A673 (cell line): Measurements from ENCODE around the gene KBTBD13. TPM values are rescaled to one million over a fixed set of nuclear protein-coding genes. Genes with fewer than 3 reads are reported as not detected.

Experiments used
- BruUV-seq: library from RNA; stranded (reverse); fragments of 400-500 nt; replicated peaks from 2 replicates; lab custom pipeline; 2021; lab: Mats Ljungman, UMichigan
- CTCF ChIA-PET: fragments of 300-600 bp; sonication (Branson Sonifier 250); formaldehyde crosslinking; loops from one replicate; lab custom pipeline; 2022; ENCODE audit warnings: antibody characterized with exemption; lab: Charles Lee
- POLR2A ChIA-PET: fragments of 300-600 bp; sonication (Branson Sonifier 250); formaldehyde crosslinking; loops from one replicate; lab custom pipeline; 2022; ENCODE audit warnings: antibody characterized with exemption; ENCODE audit not compliant: low non-redundant PET; lab: Charles Lee
- DNase-seq: peaks from one replicate; pipeline ENCODE4 v3.0.0-alpha.2; 2015; ENCODE audit warnings: low spot score
- H3K27ac ChIP-seq: fragments of 200-600 bp; sonication (generic); 2 replicates; pipeline ENCODE4 v1.5.1; 2016; ENCODE audit warnings: mixed run types, low read depth, mild to moderate bottlenecking, mixed read lengths, antibody characterized with exemption, low read length; ENCODE audit not compliant: poor library complexity, severe bottlenecking
- H3K27me3 ChIP-seq: fragments of 200-600 bp; sonication (generic); replicated peaks from 2 replicates; pipeline ENCODE4 v1.6.1; 2017; ENCODE audit warnings: mixed run types, low read depth, mild to moderate bottlenecking, mixed read lengths, antibody characterized with exemption, low read length; ENCODE audit not compliant: insufficient read depth, poor library complexity
- H3K36me3 ChIP-seq: fragments of 200-600 bp; sonication (generic); 2 replicates; pipeline ENCODE4 v1.6.1; 2016; ENCODE audit warnings: mixed run types, mild to moderate bottlenecking, mixed read lengths, antibody characterized with exemption, low read length; ENCODE audit not compliant: insufficient read depth, poor library complexity, severe bottlenecking
- H3K4me1 ChIP-seq: fragments of 200-600 bp; sonication (generic); 2 replicates; pipeline ENCODE4 v1.6.1; 2017; ENCODE audit warnings: mixed run types, mild to moderate bottlenecking, mixed read lengths, antibody characterized with exemption, low read length; ENCODE audit not compliant: insufficient read depth, poor library complexity, severe bottlenecking
- H3K4me3 ChIP-seq: fragments of 200-600 bp; sonication (generic); 2 replicates; pipeline ENCODE4 v1.5.1; 2016; ENCODE audit warnings: low read depth, mixed run types, mild to moderate bottlenecking, mixed read lengths, low read length; ENCODE audit not compliant: poor library complexity, severe bottlenecking
- H3K9me3 ChIP-seq: fragments of 200-600 bp; sonication (generic); 2 replicates; pipeline ENCODE4 v1.6.1; 2016; ENCODE audit warnings: mixed run types, low read depth, mild to moderate bottlenecking, mixed read lengths, antibody characterized with exemption, low read length; ENCODE audit not compliant: poor library complexity, severe bottlenecking
- EZH2 ChIP-seq: fragments of 200-600 bp; sonication (generic); IDR thresholded peaks from 2 replicates; pipeline ENCODE4 v1.6.1; 2017; ENCODE audit warnings: borderline replicate concordance, low read depth, mild to moderate bottlenecking, mixed read lengths, antibody characterized with exemption, low read length; ENCODE audit not compliant: poor library complexity, severe bottlenecking
- intact Hi-C: fragments of 100-400 bp; cut with micrococcal nuclease; formaldehyde crosslinking; loops from one replicate; pipeline ENCODE4 v1.10.0; 2022; ENCODE audit not compliant: unreplicated experiment
- total RNA-seq: library from RNA; stranded (reverse); gene quantifications from 2 replicates; pipeline ENCODE4 v1.2.3, GENCODE V29; 2021
- TF ChIP-seq, protein P1 (sequence below): fragments of 300-800, 200-600 bp; sonication (generic); conservative IDR thresholded peaks from 2 replicates; pipeline ENCODE4 v1.5.1; 2017; ENCODE audit warnings: low read depth, mild to moderate bottlenecking, antibody characterized with exemption, low read length, moderate library complexity, mixed read lengths

The KBTBD13 gene
- total RNA-seq, 1 experiment from 2014 or later: not detected

DNA sequence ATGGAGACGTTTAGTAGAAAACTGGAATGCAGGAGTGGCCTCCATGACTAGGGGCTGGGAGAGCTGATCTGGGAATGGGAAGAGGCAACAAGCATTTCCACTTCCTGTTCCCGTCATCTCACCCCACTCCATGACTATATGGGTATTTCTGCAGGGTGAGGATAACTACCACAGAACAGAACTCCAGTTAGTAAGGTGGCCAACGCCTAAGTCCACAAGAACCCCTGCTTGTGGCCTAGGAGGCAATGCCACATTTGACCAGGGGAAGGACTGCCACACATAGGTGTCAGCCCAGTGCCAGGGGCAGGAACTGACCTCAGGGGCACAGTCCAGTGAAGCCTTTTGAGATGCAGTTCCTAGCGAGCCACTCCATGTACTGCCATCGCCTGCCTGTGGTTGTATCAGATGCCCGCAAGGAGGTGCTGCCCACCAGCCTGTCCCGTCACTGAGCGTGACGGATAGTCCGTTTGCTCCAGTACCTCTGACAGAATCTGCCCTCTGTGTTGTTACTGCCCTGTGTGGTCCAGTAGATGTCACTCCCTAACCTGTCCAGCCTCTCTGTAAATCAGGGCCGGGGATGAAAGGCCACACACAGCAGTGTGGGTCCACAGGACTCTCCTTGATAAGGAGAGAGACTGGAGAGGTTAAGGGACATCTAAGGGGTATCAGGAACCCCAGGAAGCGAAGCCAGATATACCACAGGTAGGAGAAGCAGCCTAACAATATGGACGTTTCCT is 43.6 kb upstream of the KBTBD13 start:
- Histone ChIP-seq H3K9me3 (no peaks in the 10 kb centered on the region), H3K4me1 (peaks cover 7% of the 10 kb centered on the region), H3K27me3 (no peaks in the 10 kb centered on the region), H3K27ac (no peak overlapping the region), H3K36me3 (no peaks in the 10 kb centered on the region), H3K4me3 (peak overlapping the region; percentile 14)
- DNase-seq: peak; percentile 80
- ChIA-PET CTCF (interaction anchor here (1.0 to 1.2 kb wide), 3 partner anchors 45 to 70 kb away, joined by 5 to 9 read pairs (median 6); no protein-coding TSS in a partner anchor), POLR2A (no interaction called here)
- no peak for TF ChIP-seq EZH2
- TF ChIP-seq, protein P1, sequence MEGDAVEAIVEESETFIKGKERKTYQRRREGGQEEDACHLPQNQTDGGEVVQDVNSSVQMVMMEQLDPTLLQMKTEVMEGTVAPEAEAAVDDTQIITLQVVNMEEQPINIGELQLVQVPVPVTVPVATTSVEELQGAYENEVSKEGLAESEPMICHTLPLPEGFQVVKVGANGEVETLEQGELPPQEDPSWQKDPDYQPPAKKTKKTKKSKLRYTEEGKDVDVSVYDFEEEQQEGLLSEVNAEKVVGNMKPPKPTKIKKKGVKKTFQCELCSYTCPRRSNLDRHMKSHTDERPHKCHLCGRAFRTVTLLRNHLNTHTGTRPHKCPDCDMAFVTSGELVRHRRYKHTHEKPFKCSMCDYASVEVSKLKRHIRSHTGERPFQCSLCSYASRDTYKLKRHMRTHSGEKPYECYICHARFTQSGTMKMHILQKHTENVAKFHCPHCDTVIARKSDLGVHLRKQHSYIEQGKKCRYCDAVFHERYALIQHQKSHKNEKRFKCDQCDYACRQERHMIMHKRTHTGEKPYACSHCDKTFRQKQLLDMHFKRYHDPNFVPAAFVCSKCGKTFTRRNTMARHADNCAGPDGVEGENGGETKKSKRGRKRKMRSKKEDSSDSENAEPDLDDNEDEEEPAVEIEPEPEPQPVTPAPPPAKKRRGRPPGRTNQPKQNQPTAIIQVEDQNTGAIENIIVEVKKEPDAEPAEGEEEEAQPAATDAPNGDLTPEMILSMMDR: peak; percentile 89
- intact Hi-C loops: loop anchor here (1.0 to 10.0 kb wide), 4 partner anchors 45 to 352 kb away; partner anchors contain the start of gene RNU5A-1
- no TSS peak for BruUV-seq

DNA sequence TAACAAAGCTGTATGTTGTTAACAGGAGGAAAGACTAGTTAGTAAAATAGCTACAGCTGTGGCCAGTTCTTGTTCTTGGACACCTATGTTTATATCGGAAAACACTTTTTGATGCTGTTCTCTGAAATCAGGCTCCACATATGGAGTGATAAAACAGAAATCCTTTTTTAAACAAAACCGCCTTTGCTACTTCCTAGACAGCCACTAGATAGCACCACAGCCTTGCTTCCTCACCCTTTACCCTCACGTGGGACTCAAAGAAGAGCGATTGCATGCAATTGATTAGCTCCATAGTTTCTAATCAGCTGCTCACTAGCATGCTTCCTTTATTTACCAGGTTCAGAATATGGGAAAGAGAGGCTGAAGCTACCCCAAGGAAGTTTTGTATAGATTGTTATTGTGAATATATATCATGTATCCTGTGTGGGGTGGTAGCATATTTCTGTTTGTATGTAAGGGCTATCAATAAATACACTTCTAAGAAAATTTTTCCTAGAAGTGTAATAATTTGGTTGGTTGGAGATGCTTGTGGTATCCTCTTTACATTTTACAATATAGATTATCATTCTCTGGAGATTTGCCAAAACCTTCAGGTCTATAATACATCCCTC is 42.8 kb upstream of the KBTBD13 start:
- DNase-seq: peak; percentile 69
- BruUV-seq: no TSS peak
- no peaks in the 10 kb centered on the region for H3K36me3 ChIP-seq
- TF ChIP-seq, protein P1: peak; percentile 59
- TF ChIP-seq EZH2: no peak
- H3K4me3 ChIP-seq: peak overlapping the region; percentile 14
- POLR2A ChIA-PET: interaction anchor here (0.5 kb wide), 1 partner anchor 63 kb away, joined by 4 read pairs; no protein-coding TSS in a partner anchor
- H3K27ac ChIP-seq: no peak overlapping the region
- H3K4me1 ChIP-seq: peaks cover 7% of the 10 kb centered on the region
- intact Hi-C loops: loop anchor here (1.0 to 10.0 kb wide), 4 partner anchors 45 to 351 kb away; partner anchors contain the start of gene RNU5A-1
- CTCF ChIA-PET: interaction anchor here (0.6 to 1.2 kb wide), 6 partner anchors 9 to 298 kb away, joined by 3 to 9 read pairs (median 6); no protein-coding TSS in a partner anchor
- no peaks in the 10 kb centered on the region for H3K9me3 ChIP-seq
- no peaks in the 10 kb centered on the region for H3K27me3 ChIP-seq

DNA sequence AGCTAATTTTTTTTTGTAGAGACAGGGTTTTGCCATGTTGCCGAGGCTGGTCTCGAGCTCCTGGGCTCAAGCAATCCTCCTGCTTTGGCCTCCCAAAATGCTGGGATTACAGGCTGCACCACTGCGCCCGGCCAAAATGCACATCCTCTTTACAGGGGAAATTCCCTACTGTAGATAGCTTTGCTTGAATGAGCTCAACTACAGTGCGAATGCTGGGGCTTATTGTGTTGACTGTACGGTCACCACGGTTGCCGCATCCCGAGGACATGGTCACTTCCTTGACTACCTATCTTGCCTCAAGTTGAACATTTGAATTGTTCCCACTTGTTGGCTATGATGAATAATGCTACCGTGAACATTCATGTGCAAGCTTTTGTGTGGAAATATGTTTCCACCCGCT is 41.8 kb upstream of the KBTBD13 start:
- Histone ChIP-seq H3K4me3 (no peak overlapping the region), H3K36me3 (no peaks in the 10 kb centered on the region), H3K27me3 (no peaks in the 10 kb centered on the region), H3K9me3 (no peaks in the 10 kb centered on the region), H3K27ac (no peak overlapping the region), H3K4me1 (peaks cover 7% of the 10 kb centered on the region)
- CTCF ChIA-PET: no interaction called here
- no peak for DNase-seq
- POLR2A ChIA-PET: no interaction called here
- no TSS peak for BruUV-seq
- TF ChIP-seq, protein P1: no peak
- no peak for TF ChIP-seq EZH2
- intact Hi-C loops: loop anchor here (10.0 kb wide), 1 partner anchor 350 kb away; no protein-coding TSS in a partner anchor
